Mucosa of gallbladder (tissue), 1 donor: ENCODE results near the gene NEO1. TPM values are rescaled to one million over a fixed set of nuclear protein-coding genes. Genes with fewer than 3 reads are reported as not detected.

Experiments
- DNase-seq: peaks from one replicate; pipeline ENCODE4 v3.0.0-alpha.2; 2020; ENCODE audit warnings: low spot score
- total RNA-seq: library from RNA; stranded (reverse); gene quantifications from one replicate; pipeline ENCODE4 v1.2.1, GENCODE V29; 2021
- donor health status: DM: no; HTN: no; CAD: no.

The NEO1 gene
- total RNA-seq, 1 donor from 2014 or later: 92.8 TPM

DNA sequence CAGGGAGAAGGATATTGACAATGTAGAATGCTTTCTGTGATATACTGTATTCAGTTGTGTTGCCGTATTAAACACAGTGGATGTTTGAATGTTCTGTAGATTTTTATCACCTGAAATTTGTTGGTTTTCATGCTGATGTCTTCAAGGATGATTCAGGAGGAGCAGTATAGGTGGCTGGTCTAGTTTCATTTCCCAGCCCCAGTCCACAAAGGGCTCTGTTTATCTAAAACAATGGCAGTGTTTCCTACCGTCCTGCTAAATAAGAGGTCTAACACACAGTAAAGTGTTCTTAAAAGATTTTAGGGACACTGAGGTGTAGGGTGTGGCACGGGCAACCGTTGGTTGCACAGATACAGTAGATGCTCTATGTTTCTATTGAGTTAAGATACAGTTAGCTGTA is 26.0 kb downstream of the NEO1 start:
- DNase-seq: no peak

DNA sequence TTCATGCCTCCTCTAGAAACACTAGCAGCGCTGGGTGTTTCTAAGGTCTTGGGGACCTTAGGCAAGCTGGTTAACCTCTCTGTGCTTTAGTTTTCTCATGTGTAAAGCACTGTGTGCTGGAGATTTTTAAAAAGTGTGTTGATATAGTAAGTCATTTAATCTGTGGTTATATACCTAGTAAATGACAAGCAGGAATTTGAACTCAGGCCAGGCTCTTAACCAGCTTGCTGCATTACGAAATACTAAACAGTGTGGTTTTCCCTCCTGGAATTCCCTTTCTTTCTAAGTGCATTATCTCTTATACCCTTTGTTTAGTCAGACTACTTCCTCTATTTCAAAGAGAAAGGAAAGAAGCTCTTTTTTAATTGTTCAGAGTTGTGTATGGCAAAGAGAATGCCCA is 26.5 kb downstream of the NEO1 start:
- DNase-seq: peak; percentile 12

DNA sequence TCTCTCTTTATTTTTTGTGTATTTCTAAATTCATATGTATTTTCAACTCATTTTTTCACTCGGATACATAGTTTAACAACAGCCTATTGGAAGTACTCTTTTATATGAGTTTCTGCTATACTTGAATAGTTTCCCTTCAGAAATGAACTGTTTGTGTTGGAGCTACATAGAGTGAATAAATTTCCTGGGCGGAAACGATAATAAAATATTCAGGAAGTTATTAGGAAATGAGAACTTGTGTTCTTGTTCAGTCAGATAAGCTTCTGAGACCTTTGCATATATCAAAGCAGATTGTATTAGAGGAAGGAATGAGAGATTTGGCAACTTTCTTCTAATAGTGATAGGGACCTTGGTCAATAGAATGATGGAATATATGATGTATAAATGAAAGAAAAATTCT is 27.3 kb downstream of the NEO1 start:
- no peak for DNase-seq

DNA sequence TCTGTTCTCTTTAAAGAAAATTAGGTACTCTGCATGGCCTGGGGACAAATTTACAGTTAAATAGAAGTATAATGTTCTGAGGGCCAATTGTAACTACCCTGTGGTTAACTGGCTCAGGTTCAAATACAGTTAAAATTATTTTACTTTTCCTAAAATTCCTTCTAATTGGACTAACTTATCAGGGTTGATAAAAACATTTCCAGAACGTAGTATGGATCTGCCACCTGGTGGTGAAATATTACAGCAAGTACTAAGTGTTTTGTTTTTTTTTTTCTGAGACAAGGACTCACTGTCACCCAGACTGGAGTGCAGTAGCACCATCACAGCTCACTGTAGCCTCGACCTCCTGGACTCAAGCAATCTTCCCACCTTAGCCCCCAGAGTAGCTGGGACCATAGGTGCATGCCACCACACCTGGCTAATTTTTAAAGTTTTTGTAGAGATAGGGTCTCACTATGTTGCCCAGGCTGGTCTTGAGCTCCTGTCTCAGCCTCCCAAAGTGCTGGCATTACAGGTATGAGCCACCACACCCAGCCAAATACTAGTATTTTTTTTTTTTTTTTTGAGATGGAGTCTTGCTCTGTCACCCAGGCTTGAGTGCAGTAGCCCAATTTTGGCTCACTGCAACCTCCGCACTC is 29.2 kb downstream of the NEO1 start:
- peak; percentile 28 for DNase-seq

DNA sequence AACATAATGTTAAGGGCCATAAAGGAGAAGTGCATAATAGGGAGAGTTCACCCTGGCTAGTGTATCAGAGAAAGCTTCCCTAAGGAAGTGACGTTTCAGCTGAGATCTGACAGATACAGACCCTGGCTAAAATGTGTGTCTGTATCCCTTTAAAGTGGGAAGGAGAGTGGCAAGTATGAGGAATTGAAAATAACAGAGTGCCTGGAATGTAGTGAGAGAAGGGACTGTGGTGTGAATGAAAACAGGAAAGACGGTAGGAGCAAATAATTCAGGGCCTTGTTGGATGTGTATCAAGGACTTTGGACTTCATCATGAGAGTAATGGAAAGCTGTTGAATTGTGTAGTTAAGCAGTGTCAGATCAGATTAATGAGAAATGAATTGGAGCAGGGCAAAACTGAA is 30.5 kb downstream of the NEO1 start:
- peak; percentile 24 for DNase-seq

DNA sequence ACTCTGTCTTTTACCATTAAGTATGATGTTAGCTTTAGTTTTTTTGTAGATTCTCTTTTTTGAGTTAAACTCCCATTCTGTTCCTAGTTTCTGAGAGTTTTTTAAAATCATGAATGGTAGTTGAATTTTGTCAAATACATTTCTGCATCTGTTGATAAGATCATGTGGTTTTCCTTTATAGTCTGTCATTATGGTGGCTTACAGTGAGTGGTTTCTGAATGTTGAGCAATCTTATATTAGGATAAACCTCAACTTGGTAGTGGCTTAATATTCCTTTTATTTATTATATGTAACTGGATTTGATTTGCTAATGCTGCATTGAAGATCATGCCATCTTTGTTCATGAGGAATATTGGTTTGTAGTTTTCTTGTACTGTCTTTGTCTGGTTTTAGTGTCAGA is 34.8 kb downstream of the NEO1 start:
- no peak for DNase-seq

DNA sequence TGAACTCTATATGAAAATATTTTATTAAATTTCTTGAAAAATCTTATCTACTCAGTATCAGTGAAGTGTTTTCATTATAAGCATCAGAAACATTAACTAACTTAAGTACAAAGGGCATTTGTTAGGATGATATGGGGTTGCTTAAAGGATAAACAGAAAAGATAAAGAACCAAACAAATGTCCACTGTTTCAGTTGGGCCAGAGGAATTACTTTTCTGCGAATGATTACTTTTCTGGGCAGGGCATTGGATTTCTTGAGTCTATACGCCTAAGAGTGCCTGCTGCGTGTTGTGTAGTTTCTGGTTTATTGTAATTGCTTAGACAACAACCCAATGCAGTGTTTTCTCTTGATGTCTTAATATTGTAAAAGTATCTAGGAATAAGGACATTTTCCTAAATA is 52.8 kb downstream of the NEO1 start:
- no peak for DNase-seq

DNA sequence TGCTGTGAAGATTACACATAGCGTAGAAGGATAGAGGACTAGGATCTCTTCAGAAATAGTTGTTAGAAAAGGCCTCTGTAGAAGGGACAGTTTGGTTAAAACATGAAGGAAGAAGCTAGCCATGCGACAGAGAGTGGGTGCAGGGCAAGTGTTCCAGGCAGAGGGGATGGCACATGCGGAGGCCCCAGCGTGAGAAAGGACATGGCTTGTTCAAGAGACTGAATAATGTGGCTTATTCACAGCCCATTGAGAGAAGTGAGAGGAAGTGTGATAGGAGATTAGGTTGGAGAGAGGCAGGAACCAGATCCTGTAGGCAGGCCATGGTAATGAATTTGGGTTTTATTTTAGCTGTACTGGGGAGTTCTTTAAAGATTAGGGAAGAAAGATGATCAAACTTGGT is 56.4 kb downstream of the NEO1 start:
- no peak for DNase-seq

DNA sequence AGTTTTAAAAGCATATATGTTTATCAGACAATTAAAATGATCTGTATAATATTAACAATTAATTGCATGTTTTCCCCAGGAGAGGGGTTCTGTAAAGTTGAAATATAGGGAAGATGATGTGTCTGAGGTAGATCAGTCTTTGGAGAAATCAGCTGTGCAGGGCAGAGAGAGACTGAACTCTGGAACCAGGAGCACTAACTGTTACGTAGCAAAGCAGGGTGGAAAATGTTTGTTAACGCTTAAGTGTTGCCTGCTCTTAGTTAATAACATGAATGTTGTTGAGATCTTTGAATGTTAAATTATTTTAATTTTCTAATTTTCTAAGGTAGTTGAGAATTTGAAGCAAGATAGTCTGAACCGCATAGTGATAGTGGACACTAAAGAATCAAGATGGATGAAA is 57.5 kb downstream of the NEO1 start:
- no peak for DNase-seq

DNA sequence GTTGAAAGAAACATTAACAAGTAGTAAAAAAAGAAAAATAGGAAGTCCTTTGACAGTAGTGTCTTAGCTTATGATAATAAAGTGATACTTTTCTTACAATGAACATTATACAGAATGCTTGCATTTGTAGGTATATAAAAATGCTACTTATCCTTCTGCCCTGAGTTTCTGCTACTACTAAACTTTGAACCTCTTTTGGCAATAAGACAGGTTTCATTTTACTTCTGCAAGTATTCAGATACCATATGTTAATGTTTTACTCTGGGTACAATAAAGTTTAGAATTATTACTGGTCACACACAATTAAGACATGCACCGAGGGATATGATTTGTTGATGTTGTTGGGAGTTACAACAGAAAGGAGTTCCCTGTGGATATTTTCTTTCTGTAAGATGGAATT is 57.9 kb downstream of the NEO1 start:
- DNase-seq: no peak

DNA sequence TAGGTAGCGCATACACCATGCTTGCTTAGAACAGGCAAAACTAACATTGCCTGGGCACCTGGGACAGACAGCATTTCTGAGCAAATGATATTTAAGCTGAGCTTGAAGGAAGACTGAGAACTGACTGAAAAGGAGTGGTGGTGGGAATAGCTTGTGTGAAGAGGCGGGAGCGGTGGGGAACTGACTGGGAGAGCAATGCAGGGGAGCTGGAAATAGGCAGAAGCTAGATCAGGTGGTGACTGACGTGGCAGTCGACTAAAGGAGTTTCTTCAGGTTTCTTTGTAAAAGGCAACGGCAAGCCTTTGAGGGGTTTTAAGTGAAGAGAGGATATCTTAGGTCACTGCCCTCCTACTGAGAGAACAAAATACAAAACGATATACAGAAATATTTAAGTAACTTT is 61.8 kb downstream of the NEO1 start:
- no peak for DNase-seq

DNA sequence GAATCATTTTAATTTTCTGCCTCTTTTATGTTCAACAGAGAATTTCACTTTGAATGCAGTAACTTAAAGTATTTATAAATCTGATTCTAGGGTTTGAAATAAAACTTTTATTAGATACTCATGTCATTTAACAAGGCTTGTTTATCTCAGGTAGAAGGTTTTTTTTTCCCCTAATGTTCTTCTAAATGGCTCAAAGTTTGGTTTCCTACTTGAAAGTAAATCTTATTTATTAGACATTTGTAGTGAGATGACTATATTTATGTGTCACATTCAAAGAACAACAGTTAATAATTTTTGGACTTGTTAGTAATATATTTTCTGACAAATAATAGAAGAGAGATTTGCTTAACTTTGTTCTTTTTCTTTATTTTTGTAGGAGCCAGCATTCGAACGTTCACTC is 63.9 kb downstream of the NEO1 start:
- no peak for DNase-seq

DNA sequence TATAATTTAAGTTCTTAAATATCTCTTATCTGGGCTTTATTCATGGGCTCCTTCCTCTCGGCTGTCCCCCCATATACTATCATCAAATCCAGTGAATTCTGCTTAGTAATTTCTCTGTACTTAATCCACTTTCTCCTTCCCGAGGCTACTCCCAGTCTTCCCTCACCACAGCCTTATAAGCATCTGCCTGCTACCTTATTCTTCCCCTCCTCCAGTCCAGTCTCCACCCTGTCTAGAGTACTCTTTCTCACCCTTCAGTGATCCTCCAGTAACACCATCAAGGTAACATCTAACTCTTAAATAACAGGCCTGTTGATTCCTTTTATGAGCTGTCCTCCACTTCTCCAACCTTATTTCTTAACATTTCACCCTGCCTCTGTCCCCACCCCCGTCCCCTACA is 65.8 kb downstream of the NEO1 start:
- no peak for DNase-seq

DNA sequence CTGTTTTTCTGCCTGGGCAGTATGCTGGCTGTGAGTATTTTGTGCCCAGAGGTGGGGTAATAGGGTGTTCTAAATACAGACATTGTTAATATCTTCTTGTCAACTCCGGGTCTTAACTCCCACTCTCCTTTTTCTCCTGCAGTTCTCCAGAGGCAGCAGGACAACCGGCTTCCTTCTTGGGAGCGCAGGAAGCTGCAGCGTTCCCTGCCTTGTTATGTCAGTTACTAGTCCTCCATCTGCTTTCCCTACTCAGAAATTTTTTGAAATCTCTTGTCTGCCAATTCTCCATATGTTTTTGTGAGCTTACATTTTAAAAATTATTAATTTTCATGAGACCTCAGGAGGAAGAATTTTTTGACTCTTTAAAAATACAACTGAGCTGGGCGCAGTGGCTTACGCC is 67.2 kb downstream of the NEO1 start:
- no peak for DNase-seq

DNA sequence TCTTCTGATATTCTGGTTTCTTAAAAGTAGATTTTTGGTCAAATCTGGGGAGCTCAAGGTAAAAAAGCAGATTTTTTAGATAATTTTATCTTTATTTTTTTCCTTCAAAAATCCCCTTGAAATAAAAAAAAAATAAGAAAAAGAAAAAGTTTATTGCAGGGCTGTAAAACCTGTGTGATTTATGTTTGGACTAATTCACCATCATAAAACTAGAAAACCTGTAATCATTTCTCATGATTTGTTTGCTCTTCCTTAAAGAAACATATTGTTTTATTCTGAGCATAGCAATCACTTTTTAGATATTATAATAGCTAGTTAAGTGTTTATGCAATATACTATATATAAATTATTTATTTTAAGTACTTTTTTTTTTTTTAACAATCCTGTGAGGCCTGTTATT is 68.0 kb downstream of the NEO1 start:
- no peak for DNase-seq

DNA sequence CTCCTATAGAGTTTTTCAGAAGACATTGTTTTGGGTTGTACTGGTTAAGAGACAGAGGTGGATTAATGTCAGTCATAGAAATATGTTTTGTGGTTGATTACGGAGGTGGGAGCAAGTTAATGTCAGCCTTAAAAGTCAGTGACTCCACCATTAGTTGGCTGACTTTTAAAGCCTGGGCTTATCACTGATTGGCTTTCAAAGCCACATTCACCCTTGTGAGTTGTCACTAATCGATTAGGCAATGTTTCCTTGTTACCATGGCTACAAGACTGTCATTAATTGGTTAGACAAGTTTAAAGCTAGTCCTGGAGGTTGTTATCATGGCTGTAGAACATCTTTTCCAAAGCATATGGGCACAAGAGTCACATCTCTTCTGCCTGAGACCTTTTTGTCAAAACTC is 73.0 kb downstream of the NEO1 start:
- no peak for DNase-seq

DNA sequence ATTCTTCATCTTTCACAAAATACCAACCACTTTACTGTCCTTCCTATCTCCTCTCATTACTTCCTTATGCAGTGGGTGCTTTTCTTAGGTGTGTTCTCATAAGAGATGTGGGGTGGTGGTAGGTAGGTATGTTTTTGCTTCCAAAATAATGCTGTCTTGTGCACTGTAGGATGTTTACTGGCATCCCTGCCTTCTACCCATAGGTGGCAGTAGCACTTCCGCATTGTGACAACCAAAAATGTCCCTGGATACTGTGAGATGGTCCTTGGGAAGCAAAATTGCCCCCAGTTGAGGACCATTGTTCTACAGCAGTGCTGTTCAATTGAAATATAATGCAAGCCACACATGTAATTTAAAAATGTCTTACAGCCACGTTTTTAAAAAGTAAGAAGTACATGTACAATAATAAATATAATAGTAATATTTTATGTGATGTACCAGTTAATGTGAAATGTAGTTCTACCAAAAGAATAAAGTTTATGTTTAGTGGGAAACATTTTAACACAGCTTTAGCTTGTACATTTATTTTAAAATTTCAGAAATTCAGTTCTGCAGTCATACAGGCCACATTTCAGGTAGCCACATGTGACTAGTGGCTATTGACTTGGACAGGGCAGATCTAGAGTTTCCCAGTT is 75.2 kb downstream of the NEO1 start:
- no peak for DNase-seq

DNA sequence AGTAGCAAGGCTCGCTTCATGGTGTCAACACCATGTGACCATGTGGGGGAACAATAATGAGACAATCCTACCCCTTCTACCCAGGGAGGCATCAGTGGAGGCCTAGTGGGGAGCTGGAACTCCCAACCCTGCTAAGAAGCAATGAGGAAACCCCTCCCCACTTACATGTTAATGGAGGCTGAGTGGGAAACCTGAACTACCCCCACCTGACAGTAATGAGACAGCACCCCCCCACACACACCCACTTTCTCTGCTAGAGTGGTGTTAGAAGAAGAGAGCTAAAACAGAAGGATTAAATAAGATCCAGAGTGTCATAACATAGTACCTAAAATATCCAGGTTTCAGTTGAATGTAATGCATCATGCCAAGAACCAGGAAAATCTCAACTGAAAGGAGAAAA is 78.6 kb downstream of the NEO1 start:
- DNase-seq: no peak

DNA sequence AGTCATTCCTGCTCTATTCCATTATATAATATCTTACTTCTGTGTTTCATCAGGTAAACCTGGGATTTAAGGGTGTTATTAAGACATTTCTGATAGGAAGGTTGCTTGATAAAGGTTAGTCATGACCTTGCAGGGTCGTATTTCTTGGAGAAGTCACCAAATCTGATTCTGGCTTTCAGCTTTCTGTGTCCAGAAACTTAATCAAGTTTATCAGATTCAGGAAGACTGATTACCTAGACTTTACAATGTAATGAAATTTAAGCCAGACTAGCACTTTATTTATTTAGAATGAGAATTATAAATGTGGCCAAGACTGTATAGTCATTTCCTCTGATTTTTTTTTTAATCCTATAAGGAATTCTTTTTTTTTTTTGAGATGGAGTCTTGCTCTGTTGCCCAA is 81.9 kb downstream of the NEO1 start:
- DNase-seq: no peak

DNA sequence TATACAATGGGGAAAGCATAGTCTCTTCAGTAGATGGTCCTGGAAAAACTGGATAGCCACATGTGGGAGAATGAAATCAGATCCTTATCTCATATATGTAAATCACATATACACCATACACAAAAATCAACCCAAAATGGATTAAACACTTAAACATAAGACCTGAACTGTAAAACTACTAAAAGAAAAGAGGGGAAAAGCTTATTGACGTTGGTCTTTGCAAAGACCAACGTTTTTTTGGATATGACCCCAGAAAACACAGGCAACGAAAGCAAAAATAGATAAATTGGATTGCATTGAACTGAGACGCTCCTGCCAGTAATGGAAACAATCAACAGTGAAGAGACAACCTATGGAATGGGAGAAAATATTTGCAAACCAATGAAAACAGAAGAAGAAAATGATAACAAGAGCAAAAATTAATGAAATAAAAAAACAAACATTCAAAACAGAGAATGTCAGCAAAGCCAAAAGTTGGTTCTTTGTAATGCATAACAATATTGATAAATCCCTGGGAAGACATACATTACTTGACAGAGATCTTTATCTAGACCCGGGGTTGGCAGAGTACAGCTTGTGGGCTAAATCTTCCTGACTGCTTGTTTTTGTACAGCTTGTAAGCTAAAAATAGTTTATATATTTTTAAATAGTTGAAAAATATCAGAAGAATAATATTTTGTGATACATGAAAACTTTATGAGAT is 86.9 kb downstream of the NEO1 start:
- no peak for DNase-seq

DNA sequence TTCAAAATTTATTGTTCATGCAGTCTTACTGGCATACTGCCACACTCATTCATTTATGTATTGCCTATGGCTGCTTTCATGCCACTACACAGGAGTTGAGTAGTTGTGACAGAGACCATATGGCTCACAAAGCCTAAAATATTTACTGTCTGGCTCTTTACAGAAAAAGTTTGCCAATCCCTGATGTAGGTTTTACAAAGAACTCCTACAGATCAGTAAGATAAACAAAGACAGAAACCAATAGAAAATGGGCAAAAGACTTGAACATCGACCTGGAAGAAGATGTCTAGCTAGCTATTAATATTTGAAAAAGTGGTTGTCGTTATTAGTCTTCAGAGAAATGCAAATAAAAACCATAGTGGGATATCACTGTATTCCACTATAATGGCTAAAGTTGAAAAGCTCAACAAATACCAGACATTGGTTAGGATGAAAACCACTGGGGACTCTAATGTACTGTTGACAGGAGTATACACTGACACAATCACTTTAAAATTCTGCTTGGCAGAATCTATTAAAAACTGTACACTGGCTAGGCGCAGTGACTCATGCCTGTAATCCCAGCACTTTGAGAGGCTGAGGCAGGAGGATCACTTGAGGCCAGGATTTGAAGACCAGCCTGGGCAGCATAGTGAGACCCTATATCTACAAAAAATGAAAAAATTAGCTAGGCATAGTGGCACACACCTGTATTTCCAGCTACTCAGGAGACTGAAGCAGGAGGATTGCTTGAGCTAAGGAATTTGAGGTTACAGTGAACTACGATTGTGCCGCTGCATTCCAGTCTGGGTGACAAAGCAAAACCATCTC is 87.7 kb downstream of the NEO1 start:
- DNase-seq: no peak

DNA sequence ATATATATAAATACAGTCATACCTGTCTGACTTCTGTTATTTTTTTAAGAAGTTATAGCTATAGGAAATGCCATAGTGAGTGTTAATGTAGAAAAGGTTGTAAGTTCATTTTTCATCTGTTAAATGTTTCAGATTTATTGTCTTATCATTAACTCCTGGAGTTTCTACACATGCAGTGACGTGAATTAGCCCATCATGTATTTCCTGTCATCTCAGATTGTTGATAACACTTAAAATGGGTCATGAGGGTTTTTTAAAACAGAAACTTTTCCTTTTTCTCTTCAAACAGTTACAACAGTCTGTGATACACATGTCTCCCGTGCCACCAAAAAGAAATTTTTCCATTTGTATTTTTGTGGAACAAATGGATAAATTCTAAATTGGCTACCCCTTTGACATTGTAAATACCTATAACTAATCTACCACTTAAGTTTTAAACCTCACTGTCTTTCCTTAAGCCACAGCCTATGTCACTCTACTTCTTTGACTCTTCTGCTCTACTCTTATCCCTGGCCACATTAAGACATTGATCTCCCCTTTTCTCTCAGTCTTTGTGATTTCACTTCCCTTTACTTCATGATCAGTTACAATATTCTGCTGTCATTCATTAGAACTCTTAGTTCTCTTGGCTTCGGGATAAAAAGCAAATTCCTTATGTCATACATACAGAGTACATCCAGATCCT is 89.1 kb downstream of the NEO1 start:
- no peak for DNase-seq
